Astrocyte (in vitro differentiated cells and primary cell): Measurements from ENCODE around the gene NR6A1. TPM values are rescaled to one million over a fixed set of nuclear protein-coding genes. Genes with fewer than 3 reads are reported as not detected.

Source experiments
- DNase-seq: peaks from one replicate; pipeline ENCODE4 v3.0.0-alpha.2; 2010; ENCODE audit warnings: low read depth
- FAIRE-seq: peaks from 2 replicates; lab custom pipeline; 2011; peaks lifted over from hg19 to GRCh38; lab: Jason Lieb, UNC
- H2AFZ ChIP-seq: 2 replicates; pipeline ENCODE4 v1.6.0; 2012; ENCODE audit warnings: low read depth, low read length, inconsistent platforms
- H3K27ac ChIP-seq: 2 replicates; pipeline ENCODE4 v1.5.1; 2011; ENCODE audit warnings: low read depth, low read length, inconsistent platforms
- H3K27me3 ChIP-seq: 2 replicates; pipeline ENCODE4 v1.6.0; 2011; ENCODE audit warnings: low read length, inconsistent platforms; ENCODE audit not compliant: insufficient read depth
- H3K36me3 ChIP-seq: 2 replicates; pipeline ENCODE4 v1.5.1; 2011; ENCODE audit warnings: low read length, inconsistent platforms; ENCODE audit not compliant: insufficient read depth
- H3K4me1 ChIP-seq: 2 replicates; pipeline ENCODE4 v1.5.1; 2011; ENCODE audit warnings: low read length, inconsistent platforms; ENCODE audit not compliant: insufficient read depth
- H3K4me2 ChIP-seq: 2 replicates; pipeline ENCODE4 v1.6.0; 2012; ENCODE audit warnings: low read length, inconsistent platforms
- H3K4me3 ChIP-seq: 2 replicates; pipeline ENCODE4 v1.5.1; 2011; ENCODE audit warnings: low read depth, mild to moderate bottlenecking, low read length, inconsistent platforms; ENCODE audit not compliant: insufficient read depth
- H3K79me2 ChIP-seq: 2 replicates; pipeline ENCODE4 v1.6.0; 2012; ENCODE audit warnings: mild to moderate bottlenecking, low read length, inconsistent platforms; ENCODE audit not compliant: insufficient read depth
- H3K9ac ChIP-seq: 2 replicates; pipeline ENCODE4 v1.6.0; 2012; ENCODE audit warnings: mild to moderate bottlenecking, low read length, inconsistent platforms
- H3K9me3 ChIP-seq: 2 replicates; pipeline ENCODE4 v1.5.1; 2012; ENCODE audit warnings: low read depth, mild to moderate bottlenecking, low read length, inconsistent platforms; ENCODE audit not compliant: insufficient read depth
- H4K20me1 ChIP-seq: 2 replicates; pipeline ENCODE4 v1.6.0; 2012; ENCODE audit warnings: low read length, inconsistent platforms; ENCODE audit not compliant: insufficient read depth
- H3K27ac Mint-ChIP-seq: one replicate; pipeline ENCODE4 v1.8.0; 2021; ENCODE audit warnings: mild to moderate bottlenecking, mixed read lengths; ENCODE audit not compliant: unreplicated experiment
- H3K27me3 Mint-ChIP-seq: one replicate; pipeline ENCODE4 v1.8.0; 2021; ENCODE audit warnings: low read depth, mixed read lengths; ENCODE audit not compliant: unreplicated experiment
- H3K36me3 Mint-ChIP-seq: one replicate; pipeline ENCODE4 v1.8.0; 2021; ENCODE audit warnings: low read depth, mixed read lengths; ENCODE audit not compliant: unreplicated experiment
- H3K4me1 Mint-ChIP-seq: one replicate; pipeline ENCODE4 v1.8.0; 2021; ENCODE audit warnings: low read depth, mixed read lengths; ENCODE audit not compliant: unreplicated experiment
- H3K4me3 Mint-ChIP-seq: one replicate; pipeline ENCODE4 v1.8.0; 2021; ENCODE audit warnings: mild to moderate bottlenecking, moderate library complexity, mixed read lengths; ENCODE audit not compliant: unreplicated experiment
- H3K9me3 Mint-ChIP-seq: one replicate; pipeline ENCODE4 v1.8.0; 2021; ENCODE audit warnings: mild to moderate bottlenecking, mixed read lengths; ENCODE audit not compliant: unreplicated experiment
- EZH2 ChIP-seq: IDR thresholded peaks from 2 replicates; pipeline ENCODE4 v1.6.1; 2012; ENCODE audit warnings: mild to moderate bottlenecking, low read length, inconsistent platforms; ENCODE audit not compliant: insufficient read depth
- total RNA-seq: library from RNA; stranded (reverse); gene quantifications from 2 replicates; pipeline ENCODE4 v1.2.1, GENCODE V29; 2021
- TF ChIP-seq, protein P1 (sequence below): IDR thresholded peaks from 2 replicates; pipeline ENCODE4 v1.5.1; 2011; ENCODE audit warnings: low read depth, mild to moderate bottlenecking, inconsistent platforms, low read length, moderate library complexity; ENCODE audit not compliant: insufficient read depth

Gene NR6A1
- total RNA-seq, 1 donor from 2014 or later = 20.8 TPM

GRCh38 chr9:124496463-124496862 is 274.6 kb downstream of the NR6A1 start:
- Histone ChIP-seq H3K4me1 (no peaks in the 10 kb centered on the region), H3K27me3 (peaks cover 18% of the 10 kb centered on the region), H3K27ac (no peak overlapping the region), H3K9me3 (no peaks in the 10 kb centered on the region), H4K20me1 (no peaks in the 10 kb centered on the region), H3K4me3 (no peak overlapping the region), H2AFZ (no peak overlapping the region), H3K4me2 (no peak overlapping the region), H3K79me2 (no peaks in the 10 kb centered on the region), H3K9ac (no peak overlapping the region), H3K36me3 (no peaks in the 10 kb centered on the region)
- Mint-ChIP-seq H3K36me3 (peaks cover 2% of the 10 kb centered on the region), H3K4me3 (no peak overlapping the region), H3K4me1 (no peaks in the 10 kb centered on the region), H3K27me3 (peaks cover 67% of the 10 kb centered on the region), H3K27ac (no peak overlapping the region), H3K9me3 (no peaks in the 10 kb centered on the region)
- FAIRE-seq (no peak), DNase-seq (no peak)
- TF ChIP-seq, protein P1, sequence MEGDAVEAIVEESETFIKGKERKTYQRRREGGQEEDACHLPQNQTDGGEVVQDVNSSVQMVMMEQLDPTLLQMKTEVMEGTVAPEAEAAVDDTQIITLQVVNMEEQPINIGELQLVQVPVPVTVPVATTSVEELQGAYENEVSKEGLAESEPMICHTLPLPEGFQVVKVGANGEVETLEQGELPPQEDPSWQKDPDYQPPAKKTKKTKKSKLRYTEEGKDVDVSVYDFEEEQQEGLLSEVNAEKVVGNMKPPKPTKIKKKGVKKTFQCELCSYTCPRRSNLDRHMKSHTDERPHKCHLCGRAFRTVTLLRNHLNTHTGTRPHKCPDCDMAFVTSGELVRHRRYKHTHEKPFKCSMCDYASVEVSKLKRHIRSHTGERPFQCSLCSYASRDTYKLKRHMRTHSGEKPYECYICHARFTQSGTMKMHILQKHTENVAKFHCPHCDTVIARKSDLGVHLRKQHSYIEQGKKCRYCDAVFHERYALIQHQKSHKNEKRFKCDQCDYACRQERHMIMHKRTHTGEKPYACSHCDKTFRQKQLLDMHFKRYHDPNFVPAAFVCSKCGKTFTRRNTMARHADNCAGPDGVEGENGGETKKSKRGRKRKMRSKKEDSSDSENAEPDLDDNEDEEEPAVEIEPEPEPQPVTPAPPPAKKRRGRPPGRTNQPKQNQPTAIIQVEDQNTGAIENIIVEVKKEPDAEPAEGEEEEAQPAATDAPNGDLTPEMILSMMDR = no peak
- TF ChIP-seq EZH2 = no peak

DNA sequence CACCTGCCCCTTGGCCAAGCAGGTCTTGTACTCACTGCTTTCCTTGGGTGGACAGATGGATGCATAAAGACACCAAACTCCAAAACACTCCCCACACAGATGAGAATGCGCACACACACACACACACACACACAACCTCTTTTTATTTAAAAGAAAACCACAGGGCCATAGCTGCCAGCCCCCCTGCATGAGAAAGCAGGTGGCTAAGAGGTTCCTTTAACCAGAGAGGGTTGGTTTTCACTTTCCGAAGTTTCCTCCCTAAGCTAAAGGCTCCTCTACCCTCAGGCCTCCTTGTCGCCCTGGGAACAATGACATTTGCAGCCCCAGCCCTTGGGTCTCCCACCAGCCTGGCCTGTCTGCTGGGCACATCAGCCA is 275.0 kb downstream of the NR6A1 start:
- Histone ChIP-seq H3K27ac (no peak overlapping the region), H3K4me3 (no peak overlapping the region)

More for the DNA sequence above, 275.0 kb downstream of the NR6A1 start:
- H3K4me1 ChIP-seq = no peaks in the 10 kb centered on the region
- no peak for TF ChIP-seq EZH2
- TF ChIP-seq, protein P1 = no peak
- H4K20me1 ChIP-seq = no peaks in the 10 kb centered on the region
- Mint-ChIP-seq H3K36me3 (no peaks in the 10 kb centered on the region), H3K9me3 (no peaks in the 10 kb centered on the region), H3K4me3 (no peak overlapping the region), H3K27me3 (peaks cover 64% of the 10 kb centered on the region), H3K4me1 (no peaks in the 10 kb centered on the region), H3K27ac (no peak overlapping the region)
- DNase-seq (no peak), FAIRE-seq (no peak)
- H3K9me3 ChIP-seq = no peaks in the 10 kb centered on the region
- H3K9ac ChIP-seq = no peak overlapping the region
- H3K4me2 ChIP-seq = no peak overlapping the region
- no peaks in the 10 kb centered on the region for H3K79me2 ChIP-seq
- H3K27me3 ChIP-seq = peaks cover 14% of the 10 kb centered on the region
- no peaks in the 10 kb centered on the region for H3K36me3 ChIP-seq
- no peak overlapping the region for H2AFZ ChIP-seq
